AG04450 (cell line): Measurements from ENCODE around the gene RING1. TPM values are rescaled to one million over a fixed set of nuclear protein-coding genes. Genes with fewer than 3 reads are reported as not detected.

Source experiments
- CTCF ChIA-PET: fragments of 300-600, 350-600 bp; formaldehyde crosslinking; extraction: SDS; loops from one replicate; lab custom pipeline; 2022; ENCODE audit warnings: antibody characterized with exemption, inconsistent platforms; lab: Charles Lee
- POLR2A ChIA-PET: fragments of 350-600 bp; formaldehyde crosslinking; extraction: SDS; loops from one replicate; lab custom pipeline; 2021; ENCODE audit warnings: antibody characterized with exemption, inconsistent platforms; lab: Yijun Ruan, JAX
- DNase-seq: peaks from one replicate; pipeline ENCODE4 v3.0.0-alpha.2; 2011; ENCODE audit warnings: low read depth, low spot score
- H3K27ac ChIP-seq: one replicate; pipeline ENCODE4 v1.5.1; 2012; ENCODE audit warnings: low read depth, low read length, control low read depth
- H3K27me3 ChIP-seq: one replicate; pipeline ENCODE4 v1.6.0; 2012; ENCODE audit warnings: low read length; ENCODE audit not compliant: control insufficient read depth, insufficient read depth
- H3K4me3 ChIP-seq: 2 replicates; pipeline ENCODE4 v1.5.1; 2011; ENCODE audit warnings: mild to moderate bottlenecking, low read depth, low read length, control low read depth
- H3K9me3 ChIP-seq: 2 replicates; pipeline ENCODE4 v1.5.1; 2012; ENCODE audit warnings: low read length; ENCODE audit not compliant: control insufficient read depth, insufficient read depth
- polyA plus RNA-seq: library from polyadenylated mRNA; depleted of rRNA; stranded (reverse); fragments of >200 nt; gene quantifications from 2 replicates; pipeline ENCODE4 v1.2.3, GENCODE V29; 2011
- TF ChIP-seq, protein P1 (sequence below): IDR thresholded peaks from 2 replicates; pipeline ENCODE4 v1.5.1; 2011; ENCODE audit warnings: low read depth, low read length, control low read depth, inconsistent platforms

The RING1 gene
- polyA plus RNA-seq, 1 experiment = 23.8 TPM

- H3K27ac ChIP-seq = peak overlapping the region; percentile 25
- no peak overlapping the region for H3K4me3 ChIP-seq
- TF ChIP-seq, protein P1, sequence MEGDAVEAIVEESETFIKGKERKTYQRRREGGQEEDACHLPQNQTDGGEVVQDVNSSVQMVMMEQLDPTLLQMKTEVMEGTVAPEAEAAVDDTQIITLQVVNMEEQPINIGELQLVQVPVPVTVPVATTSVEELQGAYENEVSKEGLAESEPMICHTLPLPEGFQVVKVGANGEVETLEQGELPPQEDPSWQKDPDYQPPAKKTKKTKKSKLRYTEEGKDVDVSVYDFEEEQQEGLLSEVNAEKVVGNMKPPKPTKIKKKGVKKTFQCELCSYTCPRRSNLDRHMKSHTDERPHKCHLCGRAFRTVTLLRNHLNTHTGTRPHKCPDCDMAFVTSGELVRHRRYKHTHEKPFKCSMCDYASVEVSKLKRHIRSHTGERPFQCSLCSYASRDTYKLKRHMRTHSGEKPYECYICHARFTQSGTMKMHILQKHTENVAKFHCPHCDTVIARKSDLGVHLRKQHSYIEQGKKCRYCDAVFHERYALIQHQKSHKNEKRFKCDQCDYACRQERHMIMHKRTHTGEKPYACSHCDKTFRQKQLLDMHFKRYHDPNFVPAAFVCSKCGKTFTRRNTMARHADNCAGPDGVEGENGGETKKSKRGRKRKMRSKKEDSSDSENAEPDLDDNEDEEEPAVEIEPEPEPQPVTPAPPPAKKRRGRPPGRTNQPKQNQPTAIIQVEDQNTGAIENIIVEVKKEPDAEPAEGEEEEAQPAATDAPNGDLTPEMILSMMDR = no peak
- H3K27me3 ChIP-seq = no peaks in the 10 kb centered on the region
- ChIA-PET POLR2A (interaction anchor here (1.0 kb wide), 1 partner anchor 235 kb away, joined by 3 read pairs; no protein-coding TSS in a partner anchor), CTCF (no interaction called here)
- no peak for DNase-seq
- H3K9me3 ChIP-seq = no peaks in the 10 kb centered on the region; the same call in 1 of the 2 replicates
These were observed 2.1 kb upstream of the RING1 start for GRCh38 chr6:33206027-33206863.

DNA sequence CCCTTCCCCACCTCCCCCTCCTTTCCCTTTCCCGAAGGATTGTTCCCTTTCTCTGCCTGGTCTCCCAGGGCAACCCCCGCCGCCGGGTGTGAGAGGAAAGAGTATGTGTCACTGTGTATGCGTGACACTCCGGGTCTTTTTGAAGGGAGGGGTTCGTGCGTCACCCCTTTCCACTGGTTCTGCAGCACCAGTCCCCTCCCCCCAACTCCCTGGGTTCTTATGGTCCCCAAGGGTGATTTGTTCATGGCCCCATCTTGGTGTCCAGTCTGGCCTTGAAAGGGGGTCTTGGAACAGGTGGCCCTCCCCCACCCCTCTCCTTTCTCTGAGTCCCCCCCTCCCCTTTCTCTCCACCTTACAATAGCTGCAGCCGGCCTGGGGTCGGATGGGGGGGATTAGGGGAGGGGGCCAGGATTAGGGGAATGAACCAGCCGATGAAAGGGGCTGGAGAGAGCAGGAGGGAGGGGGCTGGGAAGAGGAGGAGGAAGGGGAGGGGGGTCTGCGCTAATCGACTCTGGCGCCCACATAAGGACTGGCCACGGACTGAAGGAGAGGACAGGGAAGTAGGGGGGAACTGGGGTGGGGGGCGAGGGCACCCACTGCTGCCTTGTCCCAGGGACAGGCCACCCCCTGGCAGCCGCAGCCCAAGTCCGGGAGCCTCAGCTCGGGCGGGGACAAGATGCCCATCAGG lies 1.3 kb upstream of the RING1 start:
- TF ChIP-seq, protein P1 = no peak
- POLR2A ChIA-PET = interaction anchor here (1.0 to 2.3 kb wide), 3 partner anchors 65 to 264 kb away, joined by 3 to 13 read pairs (median 3); partner anchors contain the start of genes RPS18 and VPS52
- CTCF ChIA-PET = interaction anchor here (2.6 kb wide), 1 partner anchor 41 kb away, joined by 22 read pairs; no protein-coding TSS in a partner anchor
- Histone ChIP-seq H3K9me3 (no peaks in the 10 kb centered on the region; the same call in 1 of the 2 replicates), H3K27ac (peak overlapping the region; percentile 57), H3K4me3 (peak overlapping the region; percentile 78), H3K27me3 (no peaks in the 10 kb centered on the region)
- no peak for DNase-seq

- ChIA-PET CTCF (interaction anchor here (2.6 kb wide), 1 partner anchor 41 kb away, joined by 22 read pairs; no protein-coding TSS in a partner anchor), POLR2A (interaction anchor here (0.6 to 2.3 kb wide), 6 partner anchors 10 to 264 kb away, joined by 3 to 13 read pairs (median 4); partner anchors contain the start of genes RPS18 and VPS52)
- DNase-seq = no peak
- peak overlapping the region; percentile 78 for H3K4me3 ChIP-seq
- H3K27ac ChIP-seq = peak overlapping the region; percentile 91
- TF ChIP-seq, protein P1 = no peak
- H3K9me3 ChIP-seq = no peaks in the 10 kb centered on the region; the same call in 1 of the 2 replicates
- no peaks in the 10 kb centered on the region for H3K27me3 ChIP-seq
These were observed 679 bp upstream of the RING1 start for GRCh38 chr6:33207552-33208090.

GRCh38 chr6:33209856-33210255 lies 1.6 kb downstream of the RING1 start:
- TF ChIP-seq, protein P1 = no peak
- POLR2A ChIA-PET = no interaction called here
- H3K4me3 ChIP-seq = no peak overlapping the region
- CTCF ChIA-PET = interaction anchor here (2.6 to 2.8 kb wide), 2 partner anchors 12 to 38 kb away, joined by 17 to 22 read pairs; no protein-coding TSS in a partner anchor
- peaks cover 3% of the 10 kb centered on the region for H3K27me3 ChIP-seq
- no peaks in the 10 kb centered on the region; the same call in 1 of the 2 replicates for H3K9me3 ChIP-seq
- DNase-seq = no peak
- H3K27ac ChIP-seq = no peak overlapping the region
